ENCODE results near the gene TIMM10. TPM values are rescaled to one million over a fixed set of nuclear protein-coding genes. Genes with fewer than 3 reads are reported as not detected.
"Not testable (repeated sequence)": the region's sequence is repeated elsewhere in the genome, so short reads cannot be mapped to it uniquely, and the experiment has no call there.

TIMM10 gene
- total RNA-seq, 1 donor from 2014 or later = 60.8 TPM

DNA sequence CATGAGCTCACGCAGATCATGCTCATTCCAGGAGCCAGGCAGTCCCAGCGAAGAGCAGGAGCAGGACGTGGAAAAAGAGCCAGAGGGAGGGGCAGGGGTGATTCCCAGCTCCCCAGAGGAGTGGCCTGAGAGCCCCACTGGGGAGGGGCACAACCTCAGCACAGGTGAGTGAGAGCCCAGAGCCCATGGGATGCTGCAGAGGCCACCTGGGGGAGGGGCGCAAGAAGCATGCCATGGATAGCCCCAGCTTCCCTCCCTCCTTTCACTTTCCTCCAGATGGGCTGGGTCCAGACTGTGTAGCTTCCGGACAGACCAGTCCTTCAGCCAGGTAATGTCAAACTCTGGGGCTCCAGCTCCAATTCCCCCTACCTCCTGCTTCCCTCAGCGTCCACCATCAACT, 13.0 kb upstream of the TIMM10 start:
- intact Hi-C loops (cut with micrococcal nuclease) = no loop called here

DNA sequence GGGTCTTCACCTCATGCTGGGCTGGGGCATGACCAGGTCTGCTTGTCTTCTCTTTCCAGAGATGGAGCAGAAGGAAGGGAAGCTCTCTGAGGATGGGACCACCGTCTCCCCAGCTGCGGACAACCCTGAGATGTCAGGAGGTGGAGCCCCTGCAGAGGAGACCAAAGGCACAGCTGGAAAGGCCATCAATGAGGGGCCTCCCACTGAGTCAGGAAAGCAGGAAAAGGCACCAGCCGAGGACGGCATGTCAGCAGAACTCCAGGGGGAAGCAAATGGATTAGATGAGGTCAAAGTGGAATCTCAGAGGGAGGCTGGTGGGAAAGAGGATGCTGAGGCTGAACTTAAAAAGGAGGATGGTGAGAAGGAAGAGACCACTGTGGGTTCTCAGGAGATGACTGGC, 12.0 kb upstream of the TIMM10 start:
- intact Hi-C loops (cut with micrococcal nuclease) = no loop called here

DNA sequence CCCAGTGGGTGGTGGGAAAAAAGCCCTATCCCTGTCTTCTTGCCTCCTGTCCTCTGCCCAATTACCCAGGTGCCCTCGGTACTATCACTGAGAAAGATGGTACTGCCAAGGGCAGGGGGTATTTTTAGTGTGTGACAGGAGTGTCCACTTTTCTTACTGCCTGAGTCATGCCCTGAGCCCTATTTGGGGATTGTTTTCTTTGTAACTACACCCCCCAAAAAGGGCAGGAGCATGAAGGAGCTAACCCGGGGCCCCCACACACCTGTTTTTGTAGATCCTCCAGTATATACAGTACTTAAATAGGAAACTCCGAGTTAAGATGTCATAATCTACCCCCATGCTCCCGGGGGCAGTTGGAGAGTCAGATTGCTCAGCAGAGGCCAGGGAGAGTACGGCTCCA, 10.6 kb upstream of the TIMM10 start:
- intact Hi-C loops (cut with micrococcal nuclease) = no loop called here

DNA sequence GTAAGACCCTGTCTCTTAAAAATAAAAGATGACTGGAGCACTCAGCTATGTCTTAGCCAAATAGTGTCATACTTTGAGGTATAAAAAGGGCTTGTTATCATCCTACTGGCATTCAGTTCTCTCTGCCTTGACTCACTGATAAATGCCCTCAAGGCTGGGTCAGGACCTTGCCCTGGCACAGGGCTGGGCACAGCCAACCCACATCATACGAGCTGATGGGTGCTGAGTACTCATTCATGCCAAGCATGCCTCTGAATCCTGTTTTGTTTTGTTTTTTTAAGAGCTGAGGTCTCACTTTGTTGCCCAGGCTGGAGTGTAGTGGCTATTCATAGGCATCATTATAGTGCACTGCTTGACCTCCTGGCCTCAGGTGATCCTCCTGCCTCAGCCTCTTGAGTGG, 8.8 kb upstream of the TIMM10 start:
- intact Hi-C loops (cut with micrococcal nuclease) = no loop called here

DNA sequence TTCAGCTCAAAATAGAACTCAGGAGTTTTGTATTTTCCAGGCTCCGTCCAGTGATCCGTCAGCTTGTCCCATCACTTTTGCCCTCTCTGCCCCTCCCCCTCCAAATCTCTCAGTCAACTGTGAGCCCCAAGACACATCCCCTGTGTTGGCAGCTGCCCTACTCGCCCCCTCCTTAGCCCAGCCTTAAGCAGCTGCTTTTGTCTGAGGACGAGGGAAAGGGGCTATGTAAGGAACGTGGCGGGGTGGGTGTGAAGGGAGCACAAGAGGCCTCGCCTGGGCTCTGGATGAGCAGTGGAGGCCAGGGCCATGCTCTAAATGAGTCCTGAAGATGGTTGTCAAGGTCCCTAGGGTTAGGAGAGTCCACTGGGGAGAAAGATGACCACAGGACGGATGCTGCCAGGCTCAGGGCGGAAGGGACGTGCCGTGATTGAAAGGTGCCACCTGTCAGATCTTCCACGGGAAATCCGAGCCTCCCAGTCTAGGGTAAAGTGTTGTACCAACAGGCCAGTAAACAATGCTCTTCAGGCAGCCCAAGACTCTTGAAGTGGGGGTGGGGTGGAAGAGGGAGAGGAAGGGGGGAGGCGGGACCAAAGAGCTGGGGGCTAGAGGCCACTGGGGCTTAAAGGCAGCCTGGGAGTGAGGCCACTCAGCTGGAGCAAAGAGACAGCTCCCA, 6.5 kb upstream of the TIMM10 start, which contains the start of gene SMTNL1:
SMTNL1 (plus strand) TSS at position 649 of the 673 bp plus-strand sequence. CDS start 5,048 bp downstream, outside the sequence.
- intact Hi-C loops (cut with micrococcal nuclease) = no loop called here

DNA sequence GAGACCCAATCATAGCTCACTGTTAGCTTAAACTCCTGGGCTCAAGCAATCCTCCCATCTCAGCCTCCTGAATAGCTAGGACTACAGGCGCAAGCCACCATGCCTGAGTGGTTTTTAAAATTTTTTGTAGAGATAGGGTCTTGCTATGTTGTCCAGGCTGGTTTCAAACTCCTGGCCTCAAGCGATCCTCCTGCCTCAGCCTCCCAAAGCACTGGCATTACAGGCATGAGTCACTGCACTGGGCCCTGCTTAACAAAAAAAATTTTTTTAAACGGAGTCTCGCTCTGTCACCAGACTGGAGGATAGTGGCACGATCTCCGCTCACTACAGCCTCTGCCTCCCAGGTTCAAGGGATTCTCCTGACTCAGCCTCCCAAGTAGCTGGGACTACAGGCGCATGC, 3.9 kb upstream of the TIMM10 start:
- intact Hi-C loops (cut with micrococcal nuclease) = not testable (repeated sequence)

DNA sequence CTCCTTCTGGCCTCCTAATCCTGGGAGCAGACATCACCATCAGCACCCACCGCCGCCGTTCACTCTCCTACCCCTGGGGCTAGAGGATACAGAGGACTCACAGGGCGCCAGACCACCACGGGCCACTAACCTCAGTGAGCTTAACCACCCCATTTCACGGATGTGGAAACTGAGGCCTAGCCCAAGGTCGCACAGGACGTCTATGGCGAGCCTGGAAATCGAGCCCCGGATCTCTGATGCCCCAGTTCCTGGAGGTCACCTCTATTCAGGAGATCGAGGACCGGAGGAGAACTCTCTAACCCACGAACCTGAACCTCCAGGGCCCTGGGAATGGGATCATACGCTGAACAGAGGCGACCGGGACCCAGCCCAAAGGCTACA, 349 bp downstream of the TIMM10 start:
- intact Hi-C loops (cut with micrococcal nuclease) = loop anchor here (1.0 to 2.0 kb wide), 13 partner anchors 15 to 1615 kb away; partner anchors contain the start of genes CLP1, MED19, SELENOH and SLC43A1

DNA sequence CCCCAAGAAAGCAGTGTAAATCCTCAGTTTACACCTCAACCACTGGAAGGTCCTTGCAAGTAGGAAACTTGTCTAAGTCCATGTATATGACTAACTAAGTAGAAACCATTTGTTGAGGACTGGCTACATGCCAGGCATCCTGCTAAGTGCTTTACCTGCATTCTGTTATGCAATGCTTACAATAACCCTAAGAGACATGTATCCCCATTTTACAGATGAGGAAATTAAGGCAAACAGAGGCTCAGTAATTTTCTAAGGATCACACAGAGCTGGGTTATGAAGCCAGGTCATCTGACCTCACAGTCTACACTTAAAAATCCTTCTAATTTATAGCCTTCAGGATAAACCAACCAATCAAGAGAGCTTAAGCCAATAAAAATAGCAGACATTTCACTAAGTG, 1.5 kb downstream of the TIMM10 start:
- intact Hi-C loops (cut with micrococcal nuclease) = no loop called here

DNA sequence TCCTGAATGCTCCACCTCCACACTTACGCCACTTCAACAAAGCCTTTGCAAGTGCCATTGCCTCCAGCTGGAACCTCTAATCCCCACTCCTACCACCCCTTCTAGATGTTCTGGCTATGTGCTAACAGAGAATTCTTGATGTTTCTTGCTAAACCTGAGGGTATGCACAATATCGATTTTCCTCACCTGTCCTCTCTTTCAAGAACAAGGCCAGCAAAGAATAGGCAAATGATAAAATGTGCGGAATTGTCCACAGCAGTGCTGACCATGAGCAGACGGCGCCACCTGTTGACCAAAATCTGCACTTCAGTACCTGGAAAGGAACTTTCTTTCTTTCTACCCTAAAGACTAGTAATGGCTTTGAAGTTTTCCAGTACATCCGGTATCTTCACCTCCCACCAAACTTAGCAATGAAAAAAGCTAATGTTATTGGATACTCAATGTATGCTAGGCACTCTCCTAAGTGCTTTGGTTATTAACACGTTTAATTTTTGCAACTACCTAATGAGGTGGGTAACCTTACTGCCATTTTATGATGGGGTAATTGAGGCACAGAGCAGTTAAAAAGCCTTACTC, 3.4 kb downstream of the TIMM10 start:
- intact Hi-C loops (cut with micrococcal nuclease) = loop anchor here (1.0 to 2.0 kb wide), 4 partner anchors 34 to 182 kb away; no protein-coding TSS in a partner anchor

DNA sequence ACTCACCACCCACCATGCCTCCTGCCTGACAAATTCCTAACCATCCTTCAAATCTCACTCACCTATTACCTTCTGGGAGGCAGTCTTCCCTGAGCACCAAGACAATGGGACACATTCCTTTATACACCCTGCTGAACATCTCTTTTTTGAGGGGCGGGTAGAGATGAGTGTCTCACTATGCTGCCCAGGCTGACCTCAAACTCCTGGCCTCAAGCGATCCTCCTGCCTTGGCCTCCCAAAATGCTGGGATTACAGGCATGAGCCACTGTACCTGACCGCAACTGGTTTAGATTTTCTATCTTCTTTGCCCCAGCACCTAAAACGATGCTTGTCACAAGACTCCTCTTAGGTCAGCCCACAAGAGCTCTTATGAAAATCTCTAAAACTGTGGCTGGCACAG, 7.1 kb downstream of the TIMM10 start:
- intact Hi-C loops (cut with micrococcal nuclease) = no loop called here

DNA sequence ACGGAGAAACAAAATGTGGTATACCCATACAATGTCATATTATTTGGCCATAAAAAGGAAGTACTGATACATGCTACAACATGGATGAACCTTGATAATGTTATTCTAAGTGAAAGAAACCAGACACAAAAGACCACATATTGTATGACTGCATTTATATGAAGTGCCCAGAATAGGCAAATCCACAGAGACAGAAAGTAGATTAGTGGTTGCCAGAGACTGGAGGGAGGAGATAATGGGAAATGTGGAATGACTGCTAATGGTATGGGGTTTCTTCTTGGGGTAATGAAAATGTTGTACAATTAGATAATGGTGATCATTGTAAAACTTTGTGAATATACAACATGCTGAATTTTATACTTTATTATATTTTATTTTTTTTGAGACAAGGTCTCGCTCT, 9.4 kb downstream of the TIMM10 start:
- intact Hi-C loops (cut with micrococcal nuclease) = no loop called here

DNA sequence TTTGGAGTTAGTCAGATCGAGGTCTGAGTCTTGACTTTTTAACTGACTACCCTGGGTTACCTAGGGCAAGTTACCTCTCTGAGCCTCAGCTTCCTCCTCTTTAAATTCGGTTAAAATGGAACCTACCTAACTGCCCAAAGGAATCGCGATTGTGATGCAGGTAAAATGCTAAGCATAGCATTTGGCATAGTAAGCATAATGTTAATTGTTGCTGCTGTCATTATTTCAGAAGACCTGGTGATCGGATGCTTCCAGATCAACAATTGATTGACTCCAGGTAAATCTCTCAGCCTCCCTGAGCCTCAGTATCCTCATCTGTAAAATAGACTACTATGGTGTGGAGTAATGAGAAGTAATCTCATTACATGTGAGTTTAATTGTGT, 14.5 kb downstream of the TIMM10 start:
- intact Hi-C loops (cut with micrococcal nuclease) = no loop called here

DNA sequence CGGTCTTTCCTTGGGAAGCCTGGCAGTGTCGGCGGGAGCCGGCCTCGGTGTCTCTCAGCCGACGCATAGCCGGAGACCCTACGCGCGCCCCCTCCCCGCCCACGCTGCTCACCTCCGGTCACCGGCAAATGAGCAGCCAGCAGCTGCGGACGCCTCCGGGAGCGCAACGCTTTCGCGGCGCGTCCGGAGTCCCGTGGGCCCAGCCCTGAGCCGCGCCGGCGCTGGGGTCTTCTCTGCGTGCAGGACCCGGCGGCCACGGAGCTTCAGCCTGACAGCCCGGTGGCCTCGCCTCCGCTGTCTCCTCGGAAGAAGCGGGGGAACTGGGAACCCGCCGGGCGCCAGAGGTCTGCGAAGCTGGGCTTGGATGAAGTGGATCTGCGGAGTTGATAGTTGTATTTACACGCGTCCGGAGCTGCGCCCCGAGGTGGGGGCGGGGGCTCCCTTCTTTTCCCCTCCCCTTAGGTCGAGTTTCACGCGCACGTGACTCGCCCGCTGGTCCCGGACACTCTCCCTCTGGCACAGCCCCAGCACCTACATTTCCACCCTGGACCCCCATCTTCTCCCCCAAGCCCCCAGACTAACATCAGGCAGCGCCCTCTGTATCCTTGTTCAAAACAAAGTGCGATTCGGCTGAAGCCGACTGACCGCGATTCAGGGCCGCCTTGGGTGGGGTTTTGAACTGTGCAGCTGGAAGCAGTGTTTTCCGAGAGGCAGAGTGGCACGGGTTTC, 15.1 kb downstream of the TIMM10 start, which contains the start of gene SLC43A1:
SLC43A1 (minus strand) TSS at position 371 of the 729 bp plus-strand sequence. CDS start 1,591 bp downstream, outside the sequence.
- intact Hi-C loops (cut with micrococcal nuclease) = loop anchor here (1.0 to 2.0 kb wide), 3 partner anchors 15 to 33 kb away; partner anchors contain the start of gene TIMM10

DNA sequence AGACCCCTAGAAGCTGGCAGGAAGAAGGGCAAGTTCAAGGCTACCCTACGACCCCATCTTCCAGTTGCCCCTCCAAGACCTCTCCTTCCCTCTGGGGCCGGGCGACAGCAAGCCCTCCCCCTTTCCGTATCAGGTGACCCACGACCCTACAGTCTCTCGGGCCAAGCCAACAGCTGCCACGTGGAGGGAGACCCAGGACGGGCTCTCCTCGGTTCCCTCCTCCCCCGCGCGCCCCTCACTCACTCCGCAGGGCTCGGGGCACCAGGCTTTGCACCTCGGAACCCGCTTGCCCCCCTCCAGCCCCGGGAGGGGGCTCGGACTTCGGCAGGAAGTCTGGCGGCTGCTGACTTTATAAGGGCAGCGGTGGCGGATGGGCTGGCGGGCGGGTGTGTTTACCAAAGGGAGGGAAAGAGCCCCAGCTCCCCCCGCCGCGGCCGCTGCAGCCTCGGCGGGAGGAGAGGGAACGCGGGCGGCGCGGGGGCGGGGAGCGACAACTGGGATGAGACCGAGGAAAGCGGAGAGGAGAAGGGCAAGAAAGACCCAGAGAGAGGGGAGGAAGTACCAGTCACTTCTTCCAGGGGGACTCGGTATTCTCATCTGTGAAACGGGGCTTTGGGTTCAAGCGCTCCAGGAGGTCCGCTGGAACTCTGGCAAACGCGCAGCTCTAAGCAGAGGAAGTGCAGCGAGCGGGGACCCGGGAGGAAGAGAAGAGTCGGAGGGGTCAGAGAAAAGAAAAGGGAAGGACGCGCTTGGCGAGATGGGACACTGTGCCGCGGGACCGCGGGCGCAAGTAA, 15.8 kb downstream of the TIMM10 start:
- intact Hi-C loops (cut with micrococcal nuclease) = loop anchor here (1.0 to 2.0 kb wide), 3 partner anchors 16 to 32 kb away; partner anchors contain the start of gene TIMM10

DNA sequence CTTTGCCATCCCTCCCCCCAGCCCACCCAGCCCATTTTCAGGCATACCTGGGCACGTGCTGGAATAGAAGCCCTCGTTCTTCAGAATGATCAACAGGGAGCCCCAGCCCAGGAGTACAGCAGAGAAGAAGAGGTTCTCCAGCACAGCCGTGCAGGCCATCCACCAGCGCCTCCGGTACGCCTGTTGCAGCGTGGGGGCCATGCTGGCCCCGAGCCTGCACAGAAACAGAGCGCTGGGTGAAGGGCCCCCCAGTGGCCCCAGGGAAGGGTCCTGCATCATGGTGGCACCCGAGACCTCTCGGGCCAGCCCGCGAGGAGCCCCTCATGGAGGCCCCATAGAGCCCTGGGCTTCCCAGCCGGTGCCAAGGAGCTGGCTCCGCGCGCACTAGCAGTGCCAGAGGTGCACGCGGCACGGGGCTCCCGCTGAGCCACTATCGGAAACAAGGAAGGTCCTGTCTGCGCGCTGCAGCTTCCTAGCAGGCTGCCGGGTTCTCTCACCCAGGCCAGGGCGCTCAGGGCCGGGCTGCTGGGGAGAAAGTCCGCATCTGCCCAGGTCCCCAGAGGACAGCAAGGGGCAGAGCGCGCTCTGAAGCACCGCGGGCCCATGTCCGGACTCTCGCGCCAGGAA, 16.5 kb downstream of the TIMM10 start:
- intact Hi-C loops (cut with micrococcal nuclease) = loop anchor here (2.0 kb wide), 1 partner anchor 31 kb away; no protein-coding TSS in a partner anchor

DNA sequence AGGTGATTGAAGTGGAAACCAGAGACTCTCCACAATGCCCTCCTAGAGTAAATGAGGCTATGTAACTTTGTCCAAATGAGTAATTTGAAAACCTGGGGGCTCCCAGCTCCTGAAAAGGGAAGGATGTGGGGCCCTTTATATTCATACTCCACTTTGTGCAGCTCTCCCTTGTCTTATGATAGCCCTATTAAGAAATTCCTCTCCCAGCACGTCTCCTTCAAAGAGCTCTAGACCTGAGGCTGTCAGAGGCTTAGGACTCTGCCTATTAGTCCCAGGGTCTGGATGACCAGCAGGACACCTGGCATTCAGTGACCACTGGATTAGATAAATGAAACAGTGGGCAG, 17.1 kb downstream of the TIMM10 start:
- intact Hi-C loops (cut with micrococcal nuclease) = no loop called here

DNA sequence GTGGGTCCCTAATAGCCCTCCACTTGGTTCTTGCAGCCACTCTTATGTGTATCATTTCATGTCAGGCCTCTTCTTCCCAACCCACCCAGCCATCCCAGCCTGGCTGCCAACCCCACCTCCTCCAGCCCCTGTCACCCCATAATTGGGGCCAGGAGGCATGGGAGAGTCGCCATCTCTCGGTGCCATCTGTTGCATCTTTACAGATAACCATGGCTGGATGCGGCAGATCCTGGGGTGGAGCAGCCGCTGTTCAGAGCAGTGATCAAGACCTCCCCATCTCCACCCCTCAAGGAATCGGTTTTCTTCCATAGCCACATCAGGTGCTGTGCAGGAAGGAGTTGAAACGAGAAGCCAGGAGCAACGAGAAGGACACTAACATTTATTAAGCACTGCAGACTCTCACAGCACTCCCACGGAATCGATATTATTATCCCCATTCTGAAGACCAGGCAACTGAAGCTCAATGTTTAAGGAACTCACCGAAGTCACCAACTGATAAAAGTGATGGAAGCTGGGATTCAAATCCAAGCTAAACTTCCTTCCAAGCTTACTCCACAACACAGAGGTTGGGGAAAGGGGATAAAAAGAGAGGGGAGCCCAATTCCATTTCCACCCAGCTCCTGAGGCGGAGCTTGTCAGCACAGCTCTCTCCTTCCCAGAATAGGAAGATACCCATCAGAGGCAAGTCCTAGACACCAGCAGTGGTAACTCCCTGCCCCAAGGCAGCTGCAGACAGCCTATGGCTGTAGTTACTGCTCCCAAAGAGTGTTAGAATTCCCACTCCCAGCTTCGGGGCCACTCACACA, 17.7 kb downstream of the TIMM10 start:
- intact Hi-C loops (cut with micrococcal nuclease) = no loop called here

DNA sequence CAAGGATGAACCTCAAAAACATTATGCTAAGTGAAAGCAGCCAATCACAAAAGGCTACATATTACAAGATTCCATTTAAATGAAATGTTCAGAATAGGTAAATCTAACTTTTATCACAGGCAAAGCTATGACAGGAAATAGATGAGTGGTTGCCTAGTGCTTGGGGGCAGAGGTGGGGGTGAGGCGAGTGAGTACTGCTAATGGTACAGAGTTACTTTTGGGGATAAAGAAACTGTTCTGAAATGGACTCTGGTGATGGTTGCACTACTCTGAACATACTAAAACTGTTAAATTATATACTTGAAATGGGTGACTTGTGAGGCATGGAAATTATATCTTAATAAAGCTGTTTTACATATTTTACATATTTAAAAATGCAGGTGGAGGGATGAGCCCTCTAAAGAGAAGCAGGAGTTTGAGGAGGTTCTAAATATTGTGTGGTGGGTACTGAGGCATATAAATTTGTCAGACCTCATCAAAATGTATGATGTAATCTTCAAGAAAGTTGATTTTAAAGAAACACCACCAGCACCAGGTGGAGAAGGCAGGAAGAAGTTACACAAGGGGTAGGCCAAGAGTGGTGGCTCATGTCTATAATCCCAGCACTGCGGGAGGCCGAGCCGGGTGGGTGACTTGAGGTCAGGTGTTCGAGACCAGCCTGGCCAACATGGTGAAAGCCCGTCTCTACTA, 18.7 kb downstream of the TIMM10 start:
- intact Hi-C loops (cut with micrococcal nuclease) = no loop called here
